ENCODE measurements around the gene YEATS2.

DNA sequence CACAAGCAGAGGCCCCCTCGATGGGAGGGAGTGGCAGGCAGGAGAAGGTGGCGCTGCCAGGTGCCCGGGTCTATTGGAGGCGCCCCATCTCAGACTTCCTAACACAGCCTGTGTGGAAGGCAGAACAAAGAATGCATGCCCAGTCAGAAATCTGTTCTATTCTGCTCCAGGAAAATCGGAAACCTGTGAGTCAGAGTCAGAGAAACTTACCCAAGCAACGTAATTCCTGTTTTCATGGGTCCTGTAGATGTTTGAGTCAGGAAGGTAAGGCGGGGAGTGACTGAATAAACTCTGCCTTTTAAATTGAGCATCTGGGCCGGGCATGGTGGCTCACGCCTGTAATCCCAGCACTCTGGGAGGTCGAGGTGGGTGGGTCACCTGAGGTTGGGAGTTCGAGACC, 114.0 kb downstream of the YEATS2 start:
- TF ChIP-seq POLR2A (IDR thresholded peaks at IDR 0.05) = no peak
- TF ChIP-seq, protein P1, sequence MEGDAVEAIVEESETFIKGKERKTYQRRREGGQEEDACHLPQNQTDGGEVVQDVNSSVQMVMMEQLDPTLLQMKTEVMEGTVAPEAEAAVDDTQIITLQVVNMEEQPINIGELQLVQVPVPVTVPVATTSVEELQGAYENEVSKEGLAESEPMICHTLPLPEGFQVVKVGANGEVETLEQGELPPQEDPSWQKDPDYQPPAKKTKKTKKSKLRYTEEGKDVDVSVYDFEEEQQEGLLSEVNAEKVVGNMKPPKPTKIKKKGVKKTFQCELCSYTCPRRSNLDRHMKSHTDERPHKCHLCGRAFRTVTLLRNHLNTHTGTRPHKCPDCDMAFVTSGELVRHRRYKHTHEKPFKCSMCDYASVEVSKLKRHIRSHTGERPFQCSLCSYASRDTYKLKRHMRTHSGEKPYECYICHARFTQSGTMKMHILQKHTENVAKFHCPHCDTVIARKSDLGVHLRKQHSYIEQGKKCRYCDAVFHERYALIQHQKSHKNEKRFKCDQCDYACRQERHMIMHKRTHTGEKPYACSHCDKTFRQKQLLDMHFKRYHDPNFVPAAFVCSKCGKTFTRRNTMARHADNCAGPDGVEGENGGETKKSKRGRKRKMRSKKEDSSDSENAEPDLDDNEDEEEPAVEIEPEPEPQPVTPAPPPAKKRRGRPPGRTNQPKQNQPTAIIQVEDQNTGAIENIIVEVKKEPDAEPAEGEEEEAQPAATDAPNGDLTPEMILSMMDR (IDR thresholded peaks at IDR 0.05) = no peak
- no peak for TF ChIP-seq POLR2AphosphoS5 (IDR thresholded peaks at IDR 0.05; ENCODE audit: insufficient read depth in 1 of 2, low read depth in 1 of 2)
